Measurements from ENCODE around the gene CCDC85C.

DNA sequence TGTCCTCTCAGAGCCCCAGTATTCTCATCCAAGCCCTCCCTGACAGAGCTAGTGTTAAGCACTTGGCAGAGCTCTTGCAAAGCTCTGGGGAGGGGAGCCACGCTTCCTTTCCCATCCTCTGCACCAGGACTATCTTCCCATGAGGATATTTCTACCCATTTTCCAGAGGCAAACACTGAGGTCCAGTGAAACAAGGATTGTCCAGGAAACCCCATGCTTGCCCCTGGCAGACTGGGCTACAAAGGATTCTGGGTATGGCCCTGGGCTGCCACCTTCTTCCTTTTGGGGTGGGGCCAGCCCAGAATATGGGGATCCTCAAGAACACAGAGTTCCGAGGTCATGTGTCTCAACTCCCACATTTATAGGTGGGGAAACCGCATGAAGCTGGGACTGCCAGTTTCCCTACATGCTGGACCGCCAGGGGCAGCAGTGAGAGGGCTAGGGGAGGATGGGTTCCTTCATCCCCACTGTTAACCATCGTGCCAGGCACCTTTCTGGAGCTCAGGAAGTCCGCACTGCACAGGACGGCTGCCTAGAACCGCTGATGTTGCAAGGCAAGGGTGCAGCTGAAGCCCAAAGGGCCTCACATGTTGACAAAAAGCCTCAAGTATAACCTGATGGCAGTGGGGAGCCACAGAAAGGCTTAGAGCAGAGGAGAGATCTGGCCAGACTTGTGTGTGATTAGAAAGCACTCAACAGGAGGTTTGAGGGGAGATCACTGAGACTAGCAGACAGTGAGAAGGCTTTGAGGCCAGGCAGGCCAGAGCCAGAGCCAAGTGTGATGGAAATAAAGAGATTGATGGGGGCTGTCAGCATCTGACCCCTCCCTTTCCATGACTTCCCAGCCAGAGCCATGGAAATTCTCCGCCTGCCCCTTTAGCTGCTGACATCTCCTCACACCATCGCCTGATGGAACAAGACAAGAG, 5.5 kb upstream of the CCDC85C start:
- TF ChIP-seq, protein P1, sequence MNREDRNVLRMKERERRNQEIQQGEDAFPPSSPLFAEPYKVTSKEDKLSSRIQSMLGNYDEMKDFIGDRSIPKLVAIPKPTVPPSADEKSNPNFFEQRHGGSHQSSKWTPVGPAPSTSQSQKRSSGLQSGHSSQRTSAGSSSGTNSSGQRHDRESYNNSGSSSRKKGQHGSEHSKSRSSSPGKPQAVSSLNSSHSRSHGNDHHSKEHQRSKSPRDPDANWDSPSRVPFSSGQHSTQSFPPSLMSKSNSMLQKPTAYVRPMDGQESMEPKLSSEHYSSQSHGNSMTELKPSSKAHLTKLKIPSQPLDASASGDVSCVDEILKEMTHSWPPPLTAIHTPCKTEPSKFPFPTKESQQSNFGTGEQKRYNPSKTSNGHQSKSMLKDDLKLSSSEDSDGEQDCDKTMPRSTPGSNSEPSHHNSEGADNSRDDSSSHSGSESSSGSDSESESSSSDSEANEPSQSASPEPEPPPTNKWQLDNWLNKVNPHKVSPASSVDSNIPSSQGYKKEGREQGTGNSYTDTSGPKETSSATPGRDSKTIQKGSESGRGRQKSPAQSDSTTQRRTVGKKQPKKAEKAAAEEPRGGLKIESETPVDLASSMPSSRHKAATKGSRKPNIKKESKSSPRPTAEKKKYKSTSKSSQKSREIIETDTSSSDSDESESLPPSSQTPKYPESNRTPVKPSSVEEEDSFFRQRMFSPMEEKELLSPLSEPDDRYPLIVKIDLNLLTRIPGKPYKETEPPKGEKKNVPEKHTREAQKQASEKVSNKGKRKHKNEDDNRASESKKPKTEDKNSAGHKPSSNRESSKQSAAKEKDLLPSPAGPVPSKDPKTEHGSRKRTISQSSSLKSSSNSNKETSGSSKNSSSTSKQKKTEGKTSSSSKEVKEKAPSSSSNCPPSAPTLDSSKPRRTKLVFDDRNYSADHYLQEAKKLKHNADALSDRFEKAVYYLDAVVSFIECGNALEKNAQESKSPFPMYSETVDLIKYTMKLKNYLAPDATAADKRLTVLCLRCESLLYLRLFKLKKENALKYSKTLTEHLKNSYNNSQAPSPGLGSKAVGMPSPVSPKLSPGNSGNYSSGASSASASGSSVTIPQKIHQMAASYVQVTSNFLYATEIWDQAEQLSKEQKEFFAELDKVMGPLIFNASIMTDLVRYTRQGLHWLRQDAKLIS (CRISPR knock-in tag; IDR thresholded peaks at IDR 0.05; ENCODE audit: borderline replicate concordance) = no peak
- TF ChIP-seq, protein P2, sequence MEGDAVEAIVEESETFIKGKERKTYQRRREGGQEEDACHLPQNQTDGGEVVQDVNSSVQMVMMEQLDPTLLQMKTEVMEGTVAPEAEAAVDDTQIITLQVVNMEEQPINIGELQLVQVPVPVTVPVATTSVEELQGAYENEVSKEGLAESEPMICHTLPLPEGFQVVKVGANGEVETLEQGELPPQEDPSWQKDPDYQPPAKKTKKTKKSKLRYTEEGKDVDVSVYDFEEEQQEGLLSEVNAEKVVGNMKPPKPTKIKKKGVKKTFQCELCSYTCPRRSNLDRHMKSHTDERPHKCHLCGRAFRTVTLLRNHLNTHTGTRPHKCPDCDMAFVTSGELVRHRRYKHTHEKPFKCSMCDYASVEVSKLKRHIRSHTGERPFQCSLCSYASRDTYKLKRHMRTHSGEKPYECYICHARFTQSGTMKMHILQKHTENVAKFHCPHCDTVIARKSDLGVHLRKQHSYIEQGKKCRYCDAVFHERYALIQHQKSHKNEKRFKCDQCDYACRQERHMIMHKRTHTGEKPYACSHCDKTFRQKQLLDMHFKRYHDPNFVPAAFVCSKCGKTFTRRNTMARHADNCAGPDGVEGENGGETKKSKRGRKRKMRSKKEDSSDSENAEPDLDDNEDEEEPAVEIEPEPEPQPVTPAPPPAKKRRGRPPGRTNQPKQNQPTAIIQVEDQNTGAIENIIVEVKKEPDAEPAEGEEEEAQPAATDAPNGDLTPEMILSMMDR (IDR thresholded peaks at IDR 0.05) = no peak
- TF ChIP-seq, protein P3, sequence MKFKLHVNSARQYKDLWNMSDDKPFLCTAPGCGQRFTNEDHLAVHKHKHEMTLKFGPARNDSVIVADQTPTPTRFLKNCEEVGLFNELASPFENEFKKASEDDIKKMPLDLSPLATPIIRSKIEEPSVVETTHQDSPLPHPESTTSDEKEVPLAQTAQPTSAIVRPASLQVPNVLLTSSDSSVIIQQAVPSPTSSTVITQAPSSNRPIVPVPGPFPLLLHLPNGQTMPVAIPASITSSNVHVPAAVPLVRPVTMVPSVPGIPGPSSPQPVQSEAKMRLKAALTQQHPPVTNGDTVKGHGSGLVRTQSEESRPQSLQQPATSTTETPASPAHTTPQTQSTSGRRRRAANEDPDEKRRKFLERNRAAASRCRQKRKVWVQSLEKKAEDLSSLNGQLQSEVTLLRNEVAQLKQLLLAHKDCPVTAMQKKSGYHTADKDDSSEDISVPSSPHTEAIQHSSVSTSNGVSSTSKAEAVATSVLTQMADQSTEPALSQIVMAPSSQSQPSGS (CRISPR knock-in tag; IDR thresholded peaks at IDR 0.05; ENCODE audit: borderline replicate concordance, low read depth) = no peak
- TF ChIP-seq NR1H2 (CRISPR knock-in tag; IDR thresholded peaks at IDR 0.05) (no peak), FOXP1 (CRISPR knock-in tag; IDR thresholded peaks at IDR 0.05; ENCODE audit: borderline replicate concordance) (no peak), NFE2L1 (CRISPR knock-in tag; IDR thresholded peaks at IDR 0.05) (no peak), SP1 (CRISPR knock-in tag; conservative IDR thresholded peaks at IDR 0.05) (no peak), GABPB1 (CRISPR knock-in tag; IDR thresholded peaks at IDR 0.05) (no peak)
- TF ChIP-seq, protein P4, sequence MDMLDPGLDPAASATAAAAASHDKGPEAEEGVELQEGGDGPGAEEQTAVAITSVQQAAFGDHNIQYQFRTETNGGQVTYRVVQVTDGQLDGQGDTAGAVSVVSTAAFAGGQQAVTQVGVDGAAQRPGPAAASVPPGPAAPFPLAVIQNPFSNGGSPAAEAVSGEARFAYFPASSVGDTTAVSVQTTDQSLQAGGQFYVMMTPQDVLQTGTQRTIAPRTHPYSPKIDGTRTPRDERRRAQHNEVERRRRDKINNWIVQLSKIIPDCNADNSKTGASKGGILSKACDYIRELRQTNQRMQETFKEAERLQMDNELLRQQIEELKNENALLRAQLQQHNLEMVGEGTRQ (CRISPR knock-in tag; IDR thresholded peaks at IDR 0.05) = no peak
- TF ChIP-seq, protein P5, sequence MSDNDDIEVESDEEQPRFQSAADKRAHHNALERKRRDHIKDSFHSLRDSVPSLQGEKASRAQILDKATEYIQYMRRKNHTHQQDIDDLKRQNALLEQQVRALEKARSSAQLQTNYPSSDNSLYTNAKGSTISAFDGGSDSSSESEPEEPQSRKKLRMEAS (CRISPR knock-in tag; IDR thresholded peaks at IDR 0.05) = no peak
- TF ChIP-seq, protein P6, sequence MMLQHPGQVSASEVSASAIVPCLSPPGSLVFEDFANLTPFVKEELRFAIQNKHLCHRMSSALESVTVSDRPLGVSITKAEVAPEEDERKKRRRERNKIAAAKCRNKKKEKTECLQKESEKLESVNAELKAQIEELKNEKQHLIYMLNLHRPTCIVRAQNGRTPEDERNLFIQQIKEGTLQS (CRISPR knock-in tag; conservative IDR thresholded peaks at IDR 0.05) = no peak
